ENCODE results near the gene ASCC2.

DNA sequence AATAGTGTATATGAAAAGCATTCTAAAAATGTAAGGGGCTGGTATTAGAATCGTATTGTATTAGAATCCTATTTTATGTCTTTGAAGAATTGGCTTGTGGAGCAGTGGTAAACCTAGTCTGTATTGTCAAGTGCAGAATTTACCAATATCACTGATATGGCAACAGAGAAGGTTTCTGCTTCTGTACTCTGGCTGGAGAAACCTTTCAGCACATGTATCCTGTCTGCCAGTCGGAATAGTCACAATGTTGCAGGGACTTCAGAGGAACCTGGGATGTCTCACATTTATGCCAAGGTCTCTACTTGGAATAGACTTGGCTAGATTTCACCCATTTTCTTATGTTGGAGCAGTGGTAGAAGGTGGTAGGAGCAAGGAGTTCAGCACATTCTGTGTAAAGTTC lies 49.3 kb upstream of the ASCC2 start:
- TF ChIP-seq CTCF (IDR thresholded peaks at IDR 0.05 in 8 of 11, conservative IDR thresholded peaks at IDR 0.05 in 3 of 11): no peak
- TF ChIP-seq POLR2AphosphoS5 (IDR thresholded peaks at IDR 0.05): no peak

Measured in spleen (tissue), 7 donors.